K562 (cell line): ENCODE measurements around the gene ABCA1. TPM values are rescaled to one million over a fixed set of nuclear protein-coding genes. Genes with fewer than 3 reads are reported as not detected.

Source experiments
- ATAC-seq: fragments of 200-7000 bp; cut with Tn5 transposase; 3 replicates; pipeline ENCODE4 v1.9.1; 2020; ENCODE audit warnings: moderate library complexity
- BruUV-seq: library from RNA; stranded (reverse); fragments of 400-500 nt; replicated peaks from 2 replicates; lab custom pipeline; 2021; lab: Mats Ljungman, UMichigan
- CTCF ChIA-PET: fragments of 300-600 bp; formaldehyde crosslinking; extraction: SDS; loops from one replicate; lab custom pipeline; 2021; ENCODE audit warnings: low intra/inter-chr PET ratio; lab: Yijun Ruan, JAX
- POLR2A ChIA-PET: fragments of 300-600, 350-650 bp; sonication (Branson Sonifier 250); formaldehyde crosslinking; extraction: SDS; loops from one replicate; lab custom pipeline; 2021; ENCODE audit warnings: antibody characterized with exemption, inconsistent platforms; lab: Yijun Ruan, JAX
- DNase-seq, 4 experiments: peaks; one replicate each; pipeline versions ENCODE4 v3.0.0 to v3.0.0-alpha.2; 2011 to 2018; ENCODE audit warnings: low spot score in 3 of 4, mixed read lengths in 3 of 4; ENCODE audit errors: extremely low read depth in 1 of 4
- FAIRE-seq: peaks from 2 replicates; lab custom pipeline; 2011; peaks lifted over from hg19 to GRCh38; lab: Jason Lieb, UNC
- H2AFZ ChIP-seq: 2 replicates; pipeline ENCODE4 v1.6.0; 2011; ENCODE audit warnings: low read depth, low read length, control low read depth, inconsistent platforms
- H3K27ac ChIP-seq: fragments of 200-600 bp; 3 replicates; pipeline ENCODE4 v1.8.0; 2011; ENCODE audit warnings: low read depth, mild to moderate bottlenecking, control low read depth, inconsistent platforms, low read length, moderate library complexity, mixed read lengths; ENCODE audit errors: extremely low read depth
- H3K27me3 ChIP-seq, 2 experiments: fragments of 300-600 bp in 1 of 2; 2 replicates in 1 of 2; 3 replicates in 1 of 2; pipeline versions ENCODE4 v1.6.0 to v1.8.0; 2011; ENCODE audit warnings: inconsistent platforms in 2 of 2, low read length in 2 of 2, mild to moderate bottlenecking in 1 of 2, mixed read lengths in 1 of 2, moderate library complexity in 1 of 2; ENCODE audit not compliant: control insufficient read depth in 2 of 2, insufficient read depth in 2 of 2
- H3K36me3 ChIP-seq: fragments of 300-600 bp; 3 replicates; pipeline ENCODE4 v1.8.0; 2011; ENCODE audit warnings: mild to moderate bottlenecking, low read length, inconsistent platforms; ENCODE audit not compliant: control insufficient read depth, insufficient read depth
- H3K4me1 ChIP-seq, 2 experiments: fragments of 200-600 bp in 1 of 2; replicated peaks in 1 of 2; 2 replicates in 1 of 2; 3 replicates in 1 of 2; pipeline versions ENCODE4 v1.5.1 to v1.8.0; 2011; ENCODE audit warnings: inconsistent platforms in 2 of 2, low read length in 2 of 2, mild to moderate bottlenecking in 1 of 2, mixed read lengths in 1 of 2, moderate library complexity in 1 of 2; ENCODE audit not compliant: control insufficient read depth in 2 of 2, insufficient read depth in 2 of 2
- H3K4me2 ChIP-seq: 2 replicates; pipeline ENCODE4 v1.6.1; 2011; ENCODE audit warnings: low read length, control low read depth, inconsistent platforms, mixed read lengths; ENCODE audit not compliant: insufficient read depth
- H3K4me3 ChIP-seq: fragments of 200-600 bp; sonication (generic), shearing (Covaris generic); 2 replicates; pipeline ENCODE4 v1.5.1; 2016; ENCODE audit warnings: control low read depth, inconsistent platforms
- H3K79me2 ChIP-seq: fragments of 200-600 bp; 3 replicates; pipeline ENCODE4 v1.8.0; 2011; ENCODE audit warnings: low read length, inconsistent platforms; ENCODE audit not compliant: control insufficient read depth, insufficient read depth
- H3K9ac ChIP-seq, 2 experiments: 2 replicates each; pipeline versions ENCODE4 v1.6.0 to v1.6.1; 2011; ENCODE audit warnings: low read depth in 2 of 2, low read length in 2 of 2, control low read depth in 1 of 2, inconsistent platforms in 1 of 2, mild to moderate bottlenecking in 1 of 2, mixed read lengths in 1 of 2; ENCODE audit not compliant: insufficient read depth in 1 of 2
- H3K9me1 ChIP-seq: one replicate; pipeline ENCODE4 v1.6.0; 2011; ENCODE audit warnings: inconsistent platforms, mild to moderate bottlenecking, low read length, moderate library complexity; ENCODE audit not compliant: control insufficient read depth, insufficient read depth
- H3K9me3 ChIP-seq: replicated peaks from 2 replicates; pipeline ENCODE4 v1.5.1; 2011; ENCODE audit warnings: low read depth, low read length, inconsistent platforms; ENCODE audit not compliant: control insufficient read depth, insufficient read depth
- H4K20me1 ChIP-seq: replicated peaks from 2 replicates; pipeline ENCODE4 v1.6.1; 2011; ENCODE audit warnings: low read length, inconsistent platforms, mixed read lengths; ENCODE audit not compliant: control insufficient read depth, insufficient read depth
- EHMT2 ChIP-seq: fragments of 450-650 bp; IDR thresholded peaks from 2 replicates; pipeline ENCODE4 v1.6.1; 2018; ENCODE audit warnings: antibody characterized with exemption
- ESRRB ChIP-seq: fragments of 250-450 bp; sonication (Bioruptor Pico); IDR thresholded peaks from 2 replicates; pipeline ENCODE4 v1.5.0; 2020; ENCODE audit warnings: mild to moderate bottlenecking, moderate library complexity, borderline replicate concordance
- HCFC1 ChIP-seq: IDR thresholded peaks from 2 replicates; pipeline ENCODE4 v1.6.1; 2012; ENCODE audit warnings: low read depth, low read length, improper control_type of control experiment
- HMGXB4 ChIP-seq: sonication (generic); formaldehyde crosslinking; IDR thresholded peaks from 2 replicates; pipeline ENCODE4 v1.8.1; 2023; ENCODE audit warnings: mild to moderate bottlenecking, missing genetic modification reagents
- KAT7 ChIP-seq: sonication (generic); formaldehyde crosslinking; IDR thresholded peaks from 2 replicates; pipeline ENCODE4 v1.8.0; 2022; ENCODE audit warnings: missing genetic modification reagents, mild to moderate bottlenecking, borderline replicate concordance
- MYNN ChIP-seq, 2 experiments: sonication (generic); formaldehyde crosslinking in 1 of 2; IDR thresholded peaks; 2 replicates each; pipeline versions ENCODE4 v1.5.0 to v1.6.1; 2016 to 2020; ENCODE audit warnings: antibody characterized with exemption in 1 of 2, missing genetic modification reagents in 1 of 2
- POLR2G ChIP-seq: fragments of 200-400 bp; formaldehyde crosslinking; IDR thresholded peaks from 2 replicates; pipeline ENCODE4 v1.6.1; 2017; ENCODE audit warnings: low read depth, mild to moderate bottlenecking, antibody characterized with exemption, low read length, moderate library complexity
- POU5F1 ChIP-seq: fragments of 150-350 bp; IDR thresholded peaks from 2 replicates; pipeline ENCODE4 v1.6.1; 2014; ENCODE audit warnings: borderline replicate concordance, low read length, low read depth, mild to moderate bottlenecking; ENCODE audit not compliant: partially characterized antibody
- RFX5 ChIP-seq: IDR thresholded peaks from 2 replicates; pipeline ENCODE4 v1.6.1; 2011; ENCODE audit warnings: low read depth, mild to moderate bottlenecking, improper control_type of control experiment, low read length
- SNRNP70 ChIP-seq: fragments of 200-400 bp; formaldehyde crosslinking; optimal IDR thresholded peaks from 2 replicates; pipeline ENCODE3; 2017; ENCODE audit warnings: low read depth, low read length
- TFE3 ChIP-seq: fragments of 450-650 bp; formaldehyde crosslinking; IDR thresholded peaks from 2 replicates; pipeline ENCODE4 v1.4.0; 2020; ENCODE audit warnings: mild to moderate bottlenecking, mixed read lengths
- THRA ChIP-seq: fragments of 450-650 bp; IDR thresholded peaks from 2 replicates; pipeline ENCODE4 v1.6.1; 2017; ENCODE audit warnings: mild to moderate bottlenecking, moderate library complexity
- U2AF1 ChIP-seq: fragments of 200-400 bp; formaldehyde crosslinking; optimal IDR thresholded peaks from 2 replicates; pipeline ENCODE3; 2017; ENCODE audit warnings: mild to moderate bottlenecking, low read depth, low read length, moderate library complexity
- XRCC4 ChIP-seq: IDR thresholded peaks from one replicate; pipeline ENCODE4 v1.6.1; 2011; ENCODE audit not compliant: insufficient read depth, insufficient read length; ENCODE audit errors: extremely low read depth
- ZFP91 ChIP-seq: sonication (generic); formaldehyde crosslinking; IDR thresholded peaks from 2 replicates; pipeline ENCODE4 v1.8.0; 2022; ENCODE audit warnings: mild to moderate bottlenecking, missing genetic modification reagents
- ZNF184 ChIP-seq: sonication (generic); formaldehyde crosslinking; IDR thresholded peaks from 2 replicates; pipeline ENCODE4 v1.5.0; 2020; ENCODE audit warnings: missing genetic modification reagents
- ZNF23 ChIP-seq: fragments of 250-450 bp; sonication (Bioruptor Pico); IDR thresholded peaks from 2 replicates; pipeline ENCODE4 v1.4.0; 2020; ENCODE audit warnings: mild to moderate bottlenecking
- ZNF707 ChIP-seq: fragments of 250-450 bp; sonication (Bioruptor Pico); conservative IDR thresholded peaks from 2 replicates; pipeline ENCODE4 v1.8.0; 2022; ENCODE audit warnings: inconsistent platforms, mild to moderate bottlenecking, moderate library complexity
- WGBS: fragments of 100-300 bp; shearing (Covaris generic); methylation state at CpG from one replicate; pipeline ENCODE4 v1.1.6; 2016; ENCODE audit warnings: low coverage, mixed read lengths; ENCODE audit not compliant: insufficient coverage; ENCODE audit errors: missing lambda C conversion rate; 5-methylcytosine and 5-hydroxymethylcytosine counted together
- in situ Hi-C: fragments of 300-500 bp; cut with MboI; formaldehyde crosslinking; loops from 4 replicates; pipeline ENCODE4 v1.15.0; 2018; ENCODE audit warnings: inconsistent platforms, mixed read lengths
- intact Hi-C: fragments of 100-400 bp; cut with micrococcal nuclease; formaldehyde crosslinking; loops from 2 replicates; pipeline ENCODE4 v1.14.2; 2022
- polyA plus RNA-seq, 8 experiments: library from polyadenylated mRNA; depleted of rRNA in 4 of 8; stranded (reverse) in 5 of 8; unstranded in 3 of 8; fragments of >200 nt; fragmentation: Nextera tagmentation in 2 of 8; fragmentation: Illumina TruSeq in 1 of 8; extraction: Ambion mirVana in 2 of 8; extraction: Trizol in 1 of 8; gene quantifications; 2 replicates each; pipeline versions ENCODE4 v1.2.1 to v1.2.3, GENCODE V29; 2011 to 2014; ENCODE audit warnings: inconsistent platforms in 1 of 8, missing spikeins in 1 of 8
- total RNA-seq, 7 experiments: library from RNA; depleted of rRNA in 6 of 7; stranded (reverse); fragments of >200 nt in 6 of 7; fragmentation: Illumina TruSeq in 2 of 7; extraction: Trizol in 2 of 7; gene quantifications; 2 replicates each; pipeline versions ENCODE4 v1.2.1 to v1.2.3, GENCODE V29; 2011 to 2021; ENCODE audit warnings: low replicate concordance in 1 of 7

Gene ABCA1
- total and polyA plus RNA-seq, 9 of the 15 experiments (the other 6 are each of a cell fraction or from before 2014, with no cell fraction given): under 0.01 to 0.18 (median 0.02) TPM; not detected in 5

- CTCF ChIA-PET: no interaction called here
- intact Hi-C loops (no loop called here), in situ Hi-C loops (no loop called here)
- H3K36me3 ChIP-seq: no peaks in the 10 kb centered on the region
- H2AFZ ChIP-seq: no peak overlapping the region
- TF ChIP-seq MYNN (IDR thresholded peaks at IDR 0.05) (no peak), MYNN (CRISPR knock-in tag; IDR thresholded peaks at IDR 0.05) (no peak), SNRNP70 (no peak), POU5F1 (no peak), HMGXB4 (no peak), ZNF707 (CRISPR knock-in tag) (no peak), EHMT2 (no peak), ESRRB (no peak), ZNF23 (CRISPR knock-in tag) (no peak), RFX5 (no peak), KAT7 (CRISPR knock-in tag) (no peak), TFE3 (no peak), ZNF184 (CRISPR knock-in tag) (no peak), POLR2G (no peak), XRCC4 (no peak), THRA (no peak), HCFC1 (no peak), ZFP91 (no peak), U2AF1 (no peak)
- no peak for FAIRE-seq
- H3K27me3 ChIP-seq: peaks cover 4 to 21% of the 10 kb centered on the region in 2 experiments; a peak in 3 of 5 replicates
- POLR2A ChIA-PET: no interaction called here
- 0% methylated on average over 4 of the region's 4 CpGs for WGBS
- no peaks in the 10 kb centered on the region for H3K79me2 ChIP-seq
- no peaks in the 10 kb centered on the region for H3K4me1 ChIP-seq
- H3K9ac ChIP-seq: no peak overlapping the region
- DNase-seq: no peak
- no peak overlapping the region for H3K4me2 ChIP-seq
- no peaks in the 10 kb centered on the region for H4K20me1 ChIP-seq
- no peak for ATAC-seq
- H3K27ac ChIP-seq: no peak overlapping the region
- no peaks in the 10 kb centered on the region for H3K9me1 ChIP-seq
- BruUV-seq: no TSS peak
- H3K9me3 ChIP-seq: no peaks in the 10 kb centered on the region
- H3K4me3 ChIP-seq: no peak overlapping the region
Measured at GRCh38 chr9:104951487-104951886, 23.5 kb upstream of the ABCA1 start.
